DOHH2 (cell line): ENCODE results near the gene TCN2.

Experiments
- CTCF ChIP-seq: fragments of 200-600 bp; sonication (generic); IDR thresholded peaks from one replicate; pipeline ENCODE4 v1.5.1; 2014; ENCODE audit warnings: antibody characterized with exemption, mild to moderate bottlenecking, low read depth, low read length; ENCODE audit not compliant: poor library complexity, severe bottlenecking
- EZH2phosphoT487 ChIP-seq: fragments of 200-600 bp; sonication (generic); IDR thresholded peaks from 2 replicates; pipeline ENCODE4 v1.6.1; 2017; ENCODE audit warnings: borderline replicate concordance, mild to moderate bottlenecking, antibody characterized with exemption, low read length, moderate library complexity, mixed read lengths

- TF ChIP-seq CTCF (no peak), EZH2phosphoT487 (no peak)
Observed at GRCh38 chr22:30626413-30626812, 19.4 kb downstream of the TCN2 start.
